HL-60/S4 treated with retinoic acid at 250 ng/mL for 4 days and 3 days (cell line): ENCODE data around the gene GABBR2.

Experiments used
- in situ Hi-C: fragments of 300-500 bp; cut with MboI; formaldehyde crosslinking; loops from 2 replicates; pipeline ENCODE4 v1.7.0; 2022; ENCODE audit warnings: low sequenced_read_pairs

The GABBR2 gene

GRCh38 chr9:98253565-98253964, 455.2 kb downstream of the GABBR2 start:
- in situ Hi-C loops: loop anchor here (25.0 kb wide), 2 partner anchors 341 to 541 kb away; partner anchors contain the start of gene TRMO

GRCh38 chr9:98251551-98251950, 457.2 kb downstream of the GABBR2 start:
- in situ Hi-C loops: loop anchor here (25.0 kb wide), 2 partner anchors 339 to 539 kb away; partner anchors contain the start of gene TRMO

- in situ Hi-C loops: loop anchor here (25.0 kb wide), 2 partner anchors 337 to 537 kb away; partner anchors contain the start of gene TRMO
Observed at GRCh38 chr9:98249771-98250170, 459.0 kb downstream of the GABBR2 start.

GRCh38 chr9:98248737-98249474, 459.8 kb downstream of the GABBR2 start:
- in situ Hi-C loops: no loop called here

- in situ Hi-C loops: no loop called here
Observed at GRCh38 chr9:98247831-98248657, 460.7 kb downstream of the GABBR2 start.

- in situ Hi-C loops: no loop called here
Observed at GRCh38 chr9:98242426-98242825, 466.3 kb downstream of the GABBR2 start.

- in situ Hi-C loops: no loop called here
Observed at GRCh38 chr9:98241357-98242300, 467.1 kb downstream of the GABBR2 start.

GRCh38 chr9:98240475-98240874, 468.3 kb downstream of the GABBR2 start:
- in situ Hi-C loops: no loop called here
